GM12878 (cell line): Measurements from ENCODE around the gene KIAA1328. TPM values are rescaled to one million over a fixed set of nuclear protein-coding genes. Genes with fewer than 3 reads are reported as not detected.

Experiments used
- ATAC-seq: fragments of 200-7000 bp; cut with Tn5 transposase; 3 replicates; pipeline ENCODE4 v1.9.1; 2020; ENCODE audit warnings: mild to moderate bottlenecking, moderate library complexity
- BruUV-seq: library from RNA; stranded (reverse); fragments of 400-500 nt; replicated peaks from 2 replicates; lab custom pipeline; 2021; lab: Mats Ljungman, UMichigan
- CTCF ChIA-PET: fragments of 300-600 bp; sonication (Branson Sonifier 250); formaldehyde crosslinking; extraction: SDS; loops from one replicate; lab custom pipeline; 2021; ENCODE audit warnings: inconsistent platforms; lab: Yijun Ruan, JAX
- POLR2A ChIA-PET: fragments of 350-600 bp; formaldehyde crosslinking; extraction: SDS; loops from one replicate; lab custom pipeline; 2021; ENCODE audit warnings: inconsistent platforms; lab: Charles Lee
- RAD21 ChIA-PET: fragments of 300-600 bp; sonication (Branson Sonifier 250); formaldehyde crosslinking; loops from one replicate; lab custom pipeline; 2023; ENCODE audit warnings: antibody characterized with exemption; ENCODE audit not compliant: unreplicated experiment; lab: Charles Lee
- SMC1A ChIA-PET: fragments of 300-600 bp; sonication (Branson Sonifier 250); formaldehyde crosslinking; loops from one replicate; lab custom pipeline; 2023; ENCODE audit not compliant: unreplicated experiment, uncharacterized antibody; lab: Charles Lee
- DNase-seq: peaks from one replicate; pipeline ENCODE4 v3.0.0-alpha.2; 2011; ENCODE audit warnings: low read depth, low spot score
- FAIRE-seq: peaks from 3 replicates; lab custom pipeline; 2011; peaks lifted over from hg19 to GRCh38; lab: Jason Lieb, UNC
- H2AFZ ChIP-seq: 2 replicates; pipeline ENCODE4 v1.6.0; 2011; ENCODE audit warnings: low read depth, low read length, control low read depth; ENCODE audit not compliant: control insufficient read depth
- H3K27ac ChIP-seq: 2 replicates; pipeline ENCODE4 v1.5.1; 2011; ENCODE audit warnings: control low read depth; ENCODE audit not compliant: control insufficient read depth, insufficient read depth
- H3K27me3 ChIP-seq, 2 experiments: replicated peaks in 1 of 2; 2 replicates each; pipeline versions ENCODE4 v1.6.0 to v1.6.1; 2011; ENCODE audit warnings: low read length in 1 of 2; ENCODE audit not compliant: control insufficient read depth in 2 of 2, insufficient read depth in 2 of 2
- H3K36me3 ChIP-seq, 2 experiments: 2 replicates each; pipeline ENCODE4 v1.5.1; 2011; ENCODE audit warnings: low read length in 1 of 2; ENCODE audit not compliant: control insufficient read depth in 2 of 2, insufficient read depth in 2 of 2
- H3K4me1 ChIP-seq: 2 replicates; pipeline ENCODE4 v1.6.1; 2011; ENCODE audit warnings: mild to moderate bottlenecking, low read length, moderate library complexity, mixed read lengths; ENCODE audit not compliant: control insufficient read depth, insufficient read depth
- H3K4me2 ChIP-seq: 2 replicates; pipeline ENCODE4 v1.6.0; 2011; ENCODE audit warnings: control low read depth; ENCODE audit not compliant: control insufficient read depth, insufficient read depth
- H3K4me3 ChIP-seq: fragments of 200-600 bp; sonication (generic); 2 replicates; pipeline ENCODE4 v1.5.1; 2016
- H3K79me2 ChIP-seq: 2 replicates; pipeline ENCODE4 v1.6.0; 2011; ENCODE audit warnings: low read length; ENCODE audit not compliant: control insufficient read depth, insufficient read depth
- H3K9ac ChIP-seq: 2 replicates; pipeline ENCODE4 v1.8.0; 2011; ENCODE audit warnings: low read length, control low read depth, mixed read lengths; ENCODE audit not compliant: control insufficient read depth, insufficient read depth
- H3K9me3 ChIP-seq: replicated peaks from 3 replicates; pipeline ENCODE4 v1.5.1; 2011; ENCODE audit warnings: mild to moderate bottlenecking, low read length; ENCODE audit not compliant: control insufficient read depth, insufficient read depth
- H4K20me1 ChIP-seq: 2 replicates; pipeline ENCODE4 v1.6.0; 2011; ENCODE audit not compliant: control insufficient read depth, insufficient read depth
- ATF7 ChIP-seq: fragments of 450-650 bp; IDR thresholded peaks from 2 replicates; pipeline ENCODE4 v1.6.1; 2016; ENCODE audit warnings: low read depth, mild to moderate bottlenecking
- CBX5 ChIP-seq: sonication (generic); IDR thresholded peaks from 2 replicates; pipeline ENCODE4 v1.6.1; 2016; ENCODE audit warnings: low read depth, moderate library complexity, mild to moderate bottlenecking, inconsistent platforms
- CEBPB ChIP-seq, 2 experiments: fragments of 150-350 bp in 1 of 2; IDR thresholded peaks; 2 replicates each; pipeline ENCODE4 v1.6.1; 2012 to 2014; ENCODE audit warnings: low read depth in 2 of 2, low read length in 2 of 2, borderline replicate concordance in 1 of 2, inconsistent platforms in 1 of 2
- ELK1 ChIP-seq: IDR thresholded peaks from 2 replicates; pipeline ENCODE4 v1.6.1; 2012; ENCODE audit warnings: low read depth, low read length, improper control_type of control experiment
- EZH2 ChIP-seq: IDR thresholded peaks from 2 replicates; pipeline ENCODE4 v1.6.1; 2012; ENCODE audit warnings: low read depth, mild to moderate bottlenecking, control low read depth, inconsistent platforms, low read length, borderline replicate concordance; ENCODE audit not compliant: control insufficient read depth
- MTA2 ChIP-seq: fragments of 450-650 bp; IDR thresholded peaks from 2 replicates; pipeline ENCODE4 v1.6.1; 2016; ENCODE audit warnings: low read depth, mild to moderate bottlenecking, moderate library complexity
- NR2C1 ChIP-seq: fragments of 450-650 bp; IDR thresholded peaks from 2 replicates; pipeline ENCODE4 v1.6.1; 2017; ENCODE audit warnings: antibody characterized with exemption, mild to moderate bottlenecking, moderate library complexity
- NRF1 ChIP-seq: conservative IDR thresholded peaks from 2 replicates; pipeline ENCODE4 v1.6.1; 2011; ENCODE audit warnings: mild to moderate bottlenecking, low read depth, low read length, improper control_type of control experiment
- POU2F2 ChIP-seq: IDR thresholded peaks from 3 replicates; pipeline ENCODE4 v1.6.1; 2011; ENCODE audit warnings: low read depth, mild to moderate bottlenecking, low read length, borderline replicate concordance
- RAD51 ChIP-seq: fragments of 450-650 bp; IDR thresholded peaks from 2 replicates; pipeline ENCODE4 v1.6.1; 2016; ENCODE audit warnings: moderate library complexity, mild to moderate bottlenecking, inconsistent platforms
- RELB ChIP-seq: fragments of 450-650 bp; IDR thresholded peaks from 2 replicates; pipeline ENCODE4 v1.6.1; 2017; ENCODE audit warnings: low read depth, mild to moderate bottlenecking, moderate library complexity
- SKIL ChIP-seq: fragments of 450-650 bp; IDR thresholded peaks from 2 replicates; pipeline ENCODE4 v1.6.1; 2017; ENCODE audit warnings: mild to moderate bottlenecking, low read depth, inconsistent platforms; ENCODE audit not compliant: poor library complexity, severe bottlenecking
- TCF7 ChIP-seq: IDR thresholded peaks from 2 replicates; pipeline ENCODE4 v1.6.1; 2014; ENCODE audit warnings: antibody characterized with exemption, borderline replicate concordance
- ZBTB33 ChIP-seq: fragments of 450-650 bp; IDR thresholded peaks from 2 replicates; pipeline ENCODE4 v1.6.1; 2017; ENCODE audit warnings: mild to moderate bottlenecking
- ZNF274 ChIP-seq: IDR thresholded peaks from one replicate; pipeline ENCODE4 v1.8.0; 2011; ENCODE audit not compliant: insufficient read length, insufficient read depth
- ZNF384 ChIP-seq: IDR thresholded peaks from 2 replicates; pipeline ENCODE4 v1.6.1; 2012; ENCODE audit warnings: low read depth, mild to moderate bottlenecking, low read length, improper control_type of control experiment, borderline replicate concordance
- WGBS: methylation state at CpG from one replicate; pipeline ENCODE4 v1.1.6; 2016; ENCODE audit warnings: low lambda C conversion rate; ENCODE audit not compliant: insufficient replicate concordance, insufficient coverage; ENCODE audit errors: missing lambda C conversion rate; 5-methylcytosine and 5-hydroxymethylcytosine counted together
- in situ Hi-C: fragments of 300-500 bp; cut with MboI; formaldehyde crosslinking; loops from 9 replicates; pipeline ENCODE4 v1.14.3; 2018; ENCODE audit warnings: mixed read lengths
- intact Hi-C: fragments of 100-400 bp; cut with micrococcal nuclease; formaldehyde crosslinking; loops from one replicate; pipeline ENCODE4 v1.14.2; 2022; ENCODE audit not compliant: unreplicated experiment
- polyA plus RNA-seq, 11 experiments: library from polyadenylated mRNA; depleted of rRNA in 4 of 11; unstranded in 6 of 11; stranded (reverse) in 5 of 11; fragments of >200 nt; fragmentation: Nextera tagmentation in 4 of 11; fragmentation: Illumina TruSeq in 1 of 11; extraction: Ambion mirVana in 4 of 11; extraction: Trizol in 1 of 11; gene quantifications; 1 replicate in 1 of 11; 2 replicates in 10 of 11; pipeline versions ENCODE4 v1.2.1 to v1.2.3, GENCODE V29; 2011 to 2016; ENCODE audit warnings: inconsistent platforms in 2 of 11, missing spikeins in 2 of 11, low read depth in 1 of 11
- total RNA-seq, 4 experiments: library from RNA; depleted of rRNA in 3 of 4; stranded (reverse); fragments of >200 nt in 3 of 4; fragmentation: Illumina TruSeq in 1 of 4; extraction: Trizol in 1 of 4; gene quantifications; 2 replicates each; pipeline versions ENCODE4 v1.2.1 to v1.2.3, GENCODE V29; 2013 to 2021

Gene KIAA1328
- total and polyA plus RNA-seq, 10 of the 15 experiments (the other 5 are each of a cell fraction or from before 2014, with no cell fraction given): 3.1 to 7.1 (median 4.6) TPM

GRCh38 chr18:36813101-36813775, 15.7 kb upstream of the KIAA1328 start:
- 51% methylated on average over 4 of the region's 4 CpGs for WGBS
- ATAC-seq (no peak), FAIRE-seq (no peak), DNase-seq (no peak)
- H3K36me3 ChIP-seq: peaks cover 5 to 6% of the 10 kb centered on the region in 2 experiments; a peak in 3 of 4 replicates
- SMC1A ChIA-PET: interaction anchor here (1.1 to 2.6 kb wide), 2 partner anchors 8 to 125 kb away, joined by 3 to 11 read pairs; no protein-coding TSS in a partner anchor
- H3K4me3 ChIP-seq: no peak overlapping the region
- CTCF ChIA-PET: interaction anchor here (1.6 to 3.2 kb wide), 2 partner anchors 13 to 125 kb away, joined by 5 to 16 read pairs; no protein-coding TSS in a partner anchor
- intact Hi-C loops (no loop called here), in situ Hi-C loops (loop anchor here (25.0 kb wide), 1 partner anchor 1226 kb away; the partner anchor contains the start of gene GALNT1)
- H3K27ac ChIP-seq: no peak overlapping the region
- no TSS peak for BruUV-seq
- no peaks in the 10 kb centered on the region for H3K79me2 ChIP-seq
- RAD21 ChIA-PET: no interaction called here
- H3K4me1 ChIP-seq: no peaks in the 10 kb centered on the region
- POLR2A ChIA-PET: interaction anchor here (1.1 kb wide), 1 partner anchor 8 kb away, joined by 3 read pairs; no protein-coding TSS in a partner anchor
- no peak overlapping the region for H3K4me2 ChIP-seq
- no peak overlapping the region for H3K9ac ChIP-seq
- no peaks in the 10 kb centered on the region for H3K9me3 ChIP-seq
- H4K20me1 ChIP-seq: no peaks in the 10 kb centered on the region
- H2AFZ ChIP-seq: no peak overlapping the region
- H3K27me3 ChIP-seq: no peaks in the 10 kb centered on the region
- TF ChIP-seq RELB (no peak), ZNF274 (no peak), ZBTB33 (no peak), EZH2 (no peak), NRF1 (no peak), POU2F2 (no peak), SKIL (no peak), TCF7 (no peak), NR2C1 (no peak), MTA2 (no peak), RAD51 (no peak), ATF7 (no peak), ELK1 (no peak), CEBPB (IDR thresholded peaks at IDR 0.05; ENCODE audit: borderline replicate concordance in 1 of 2, low read depth in 2 of 2, low read length in 2 of 2) (no peak), ZNF384 (no peak), CBX5 (no peak)
